HCT116 (cell line): ENCODE results near the gene DUSP28. TPM values are rescaled to one million over a fixed set of nuclear protein-coding genes. Genes with fewer than 3 reads are reported as not detected.

Source experiments
- ATAC-seq: fragments of 200-7000 bp; cut with Tn5 transposase; 2 replicates; pipeline ENCODE4 v1.9.1; 2020; ENCODE audit warnings: mild to moderate bottlenecking, moderate library complexity
- BruUV-seq: library from RNA; stranded (reverse); fragments of 400-500 nt; replicated peaks from 2 replicates; lab custom pipeline; 2021; lab: Mats Ljungman, UMichigan
- CTCF ChIA-PET: fragments of 300-600 bp; sonication (Branson Sonifier 250); formaldehyde crosslinking; loops from one replicate; lab custom pipeline; 2021; ENCODE audit warnings: antibody characterized with exemption; lab: Charles Lee
- POLR2A ChIA-PET: fragments of 300-600, 350-600 bp; sonication (Branson Sonifier 250); formaldehyde crosslinking; loops from one replicate; lab custom pipeline; 2021; ENCODE audit warnings: antibody characterized with exemption; lab: Charles Lee
- RAD21 ChIA-PET, 2 experiments: fragments of 300-600 bp; sonication (Branson Sonifier 250); formaldehyde crosslinking; loops; one replicate each; lab custom pipeline; 2023; ENCODE audit warnings: low total read pairs in 2 of 2; ENCODE audit not compliant: uncharacterized antibody in 2 of 2, unreplicated experiment in 2 of 2, low non-redundant PET in 1 of 2; lab: Charles Lee
- DNase-seq: peaks from one replicate; pipeline ENCODE4 v3.0.0-alpha.2; 2010; ENCODE audit warnings: low read depth, low spot score
- H2AFZ ChIP-seq: fragments of 200-600 bp; shearing (Covaris generic), sonication (generic); 2 replicates; pipeline ENCODE4 v1.6.1; 2017; ENCODE audit warnings: low read depth, mixed run types, mixed read lengths, antibody characterized with exemption, low read length; ENCODE audit not compliant: poor library complexity, severe bottlenecking
- H3K27ac ChIP-seq: 2 replicates; pipeline ENCODE4 v1.5.1; 2012; ENCODE audit warnings: low read depth, low read length
- H3K27me3 ChIP-seq: fragments of 200-600 bp; sonication (generic); 2 replicates; pipeline ENCODE4 v1.6.1; 2016; ENCODE audit warnings: mixed run types, low read length, mixed read lengths; ENCODE audit not compliant: insufficient read depth
- H3K36me3 ChIP-seq, 2 experiments: fragments of 200-500 bp in 1 of 2; fragments of 200-600 bp in 1 of 2; sonication (Bioruptor generic) in 1 of 2; sonication (generic) in 1 of 2; 2 replicates each; pipeline versions ENCODE4 v1.5.1 to v1.6.1; 2014 to 2016; ENCODE audit warnings: low read length in 2 of 2, inconsistent platforms in 1 of 2, mixed read lengths in 1 of 2, mixed run types in 1 of 2; ENCODE audit not compliant: insufficient read depth in 2 of 2, control insufficient read depth in 1 of 2
- H3K4me1 ChIP-seq, 2 experiments: fragments of 200-600 bp in 1 of 2; sonication (generic) in 1 of 2; 2 replicates each; pipeline versions ENCODE4 v1.5.1 to v1.6.1; 2012 to 2017; ENCODE audit warnings: low read length in 2 of 2, inconsistent platforms in 1 of 2, mild to moderate bottlenecking in 1 of 2, mixed read lengths in 1 of 2, mixed run types in 1 of 2, moderate library complexity in 1 of 2; ENCODE audit not compliant: insufficient read depth in 2 of 2, control insufficient read depth in 1 of 2
- H3K4me2 ChIP-seq: fragments of 200-600 bp; sonication (generic); 2 replicates; pipeline ENCODE4 v1.6.1; 2017; ENCODE audit warnings: mixed run types, low read length, mixed read lengths
- H3K4me3 ChIP-seq, 2 experiments: fragments of 200-600 bp in 1 of 2; sonication (generic) in 1 of 2; replicated peaks in 1 of 2; 2 replicates each; pipeline ENCODE4 v1.5.1; 2011 to 2016; ENCODE audit warnings: low read length in 2 of 2, control low read depth in 1 of 2, low read depth in 1 of 2, mild to moderate bottlenecking in 1 of 2, mixed read lengths in 1 of 2, mixed run types in 1 of 2
- H3K79me2 ChIP-seq: fragments of 200-600 bp; sonication (generic); 2 replicates; pipeline ENCODE4 v1.6.1; 2017; ENCODE audit warnings: mild to moderate bottlenecking, mixed run types, low read length, moderate library complexity, mixed read lengths; ENCODE audit not compliant: insufficient read depth
- H3K9ac ChIP-seq: fragments of 200-600 bp; sonication (generic); 2 replicates; pipeline ENCODE4 v1.6.1; 2016; ENCODE audit warnings: low read length, mixed read lengths
- H3K9me2 ChIP-seq: fragments of 200-600 bp; sonication (generic), shearing (Covaris generic); 2 replicates; pipeline ENCODE4 v1.6.1; 2017; ENCODE audit warnings: mixed run types, mild to moderate bottlenecking, moderate library complexity; ENCODE audit not compliant: insufficient read depth
- H3K9me3 ChIP-seq, 2 experiments: fragments of 200-500 bp in 1 of 2; fragments of 200-600 bp in 1 of 2; sonication (Bioruptor generic) in 1 of 2; sonication (generic) in 1 of 2; 2 replicates each; pipeline ENCODE4 v1.6.1; 2014 to 2017; ENCODE audit warnings: low read length in 2 of 2, mixed read lengths in 2 of 2, inconsistent platforms in 1 of 2, low read depth in 1 of 2, mild to moderate bottlenecking in 1 of 2, mixed run types in 1 of 2, moderate library complexity in 1 of 2; ENCODE audit not compliant: control insufficient read depth in 1 of 2, insufficient read depth in 1 of 2
- H4K20me1 ChIP-seq: fragments of 200-600 bp; sonication (generic), shearing (Covaris generic); 2 replicates; pipeline ENCODE4 v1.6.1; 2017; ENCODE audit warnings: mixed run types, mild to moderate bottlenecking, moderate library complexity; ENCODE audit not compliant: insufficient read depth
- EGR1 ChIP-seq: IDR thresholded peaks from 2 replicates; pipeline ENCODE4 v1.6.1; 2012; ENCODE audit warnings: low read depth
- SP1 ChIP-seq: IDR thresholded peaks from 2 replicates; pipeline ENCODE4 v1.6.1; 2012; ENCODE audit warnings: low read depth
- SRF ChIP-seq: IDR thresholded peaks from 2 replicates; pipeline ENCODE4 v1.6.1; 2012; ENCODE audit warnings: low read depth
- intact Hi-C: fragments of 100-400 bp; cut with micrococcal nuclease; formaldehyde crosslinking; loops from 2 replicates; pipeline ENCODE4 v1.10.0; 2022
- total RNA-seq: library from RNA; stranded (reverse); gene quantifications from one replicate; pipeline ENCODE4 v1.2.1, GENCODE V29; 2021; ENCODE audit not compliant: unreplicated experiment
- TF ChIP-seq, protein P1 (sequence below), 3 experiments: fragments of 200-600 bp in 1 of 3; sonication (generic) in 1 of 3; IDR thresholded peaks in 2 of 3; conservative IDR thresholded peaks in 1 of 3; 2 replicates each; pipeline ENCODE4 v1.5.1; 2012 to 2017; ENCODE audit warnings: low read depth in 2 of 3, low read length in 2 of 3, antibody characterized with exemption in 1 of 3, borderline replicate concordance in 1 of 3, control low read depth in 1 of 3, mild to moderate bottlenecking in 1 of 3, mixed read lengths in 1 of 3, mixed run types in 1 of 3, moderate library complexity in 1 of 3; ENCODE audit not compliant: insufficient read depth in 1 of 3
- TF ChIP-seq, protein P2 (sequence below): IDR thresholded peaks from 2 replicates; pipeline ENCODE4 v1.6.1; 2011; ENCODE audit warnings: mild to moderate bottlenecking, low read length, moderate library complexity; ENCODE audit not compliant: insufficient replicate concordance; ENCODE audit errors: extremely low read depth
- TF ChIP-seq, protein P3 (sequence below): IDR thresholded peaks from 2 replicates; pipeline ENCODE4 v1.6.1; 2012

The DUSP28 gene
- total RNA-seq, 1 experiment from 2014 or later, result 5.6 TPM

DNA sequence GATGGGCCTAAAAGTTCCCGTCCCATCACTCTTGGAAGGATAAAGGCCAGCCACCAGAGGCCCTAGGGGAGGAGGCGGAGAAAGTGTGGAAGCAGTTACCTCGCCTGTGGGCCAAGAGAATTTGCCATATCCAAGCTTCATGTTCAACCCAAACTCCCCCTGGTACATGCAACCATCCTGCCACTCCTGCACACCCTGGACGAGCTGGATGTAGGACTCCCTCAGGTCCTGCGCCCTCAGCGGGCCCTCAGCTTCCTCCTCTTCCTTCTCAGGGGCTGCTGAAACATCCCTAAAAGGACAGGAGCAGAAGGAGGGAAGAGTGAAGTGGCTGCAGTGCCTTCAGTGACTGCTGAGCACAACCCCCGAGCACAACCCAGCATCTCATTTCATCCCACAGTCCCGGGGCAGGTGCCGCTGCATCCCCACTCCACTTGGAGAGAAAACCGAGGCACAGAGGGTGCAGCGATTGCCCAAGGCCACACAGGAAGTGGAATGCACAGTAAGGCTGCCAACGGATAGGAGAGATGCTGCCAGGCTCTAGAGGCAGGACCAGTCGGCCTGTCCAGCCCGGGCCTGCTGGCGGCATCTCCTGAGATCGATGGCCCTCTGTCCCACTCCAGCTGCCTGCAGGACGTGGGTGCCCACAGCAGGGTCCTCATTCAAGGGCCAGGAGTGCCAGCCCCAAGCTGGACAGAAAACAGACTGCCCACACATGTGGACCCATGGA is 5.2 kb upstream of the DUSP28 start (continued):
- TF ChIP-seq, protein P1, sequence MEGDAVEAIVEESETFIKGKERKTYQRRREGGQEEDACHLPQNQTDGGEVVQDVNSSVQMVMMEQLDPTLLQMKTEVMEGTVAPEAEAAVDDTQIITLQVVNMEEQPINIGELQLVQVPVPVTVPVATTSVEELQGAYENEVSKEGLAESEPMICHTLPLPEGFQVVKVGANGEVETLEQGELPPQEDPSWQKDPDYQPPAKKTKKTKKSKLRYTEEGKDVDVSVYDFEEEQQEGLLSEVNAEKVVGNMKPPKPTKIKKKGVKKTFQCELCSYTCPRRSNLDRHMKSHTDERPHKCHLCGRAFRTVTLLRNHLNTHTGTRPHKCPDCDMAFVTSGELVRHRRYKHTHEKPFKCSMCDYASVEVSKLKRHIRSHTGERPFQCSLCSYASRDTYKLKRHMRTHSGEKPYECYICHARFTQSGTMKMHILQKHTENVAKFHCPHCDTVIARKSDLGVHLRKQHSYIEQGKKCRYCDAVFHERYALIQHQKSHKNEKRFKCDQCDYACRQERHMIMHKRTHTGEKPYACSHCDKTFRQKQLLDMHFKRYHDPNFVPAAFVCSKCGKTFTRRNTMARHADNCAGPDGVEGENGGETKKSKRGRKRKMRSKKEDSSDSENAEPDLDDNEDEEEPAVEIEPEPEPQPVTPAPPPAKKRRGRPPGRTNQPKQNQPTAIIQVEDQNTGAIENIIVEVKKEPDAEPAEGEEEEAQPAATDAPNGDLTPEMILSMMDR (IDR thresholded peaks at IDR 0.05 in 2 of 3, conservative IDR thresholded peaks at IDR 0.05 in 1 of 3; ENCODE audit: borderline replicate concordance in 1 of 3, insufficient read depth in 1 of 3, low read depth in 2 of 3, low read length in 2 of 3), result no peak
- TF ChIP-seq SRF (no peak), EGR1 (no peak)
- TF ChIP-seq, protein P2, sequence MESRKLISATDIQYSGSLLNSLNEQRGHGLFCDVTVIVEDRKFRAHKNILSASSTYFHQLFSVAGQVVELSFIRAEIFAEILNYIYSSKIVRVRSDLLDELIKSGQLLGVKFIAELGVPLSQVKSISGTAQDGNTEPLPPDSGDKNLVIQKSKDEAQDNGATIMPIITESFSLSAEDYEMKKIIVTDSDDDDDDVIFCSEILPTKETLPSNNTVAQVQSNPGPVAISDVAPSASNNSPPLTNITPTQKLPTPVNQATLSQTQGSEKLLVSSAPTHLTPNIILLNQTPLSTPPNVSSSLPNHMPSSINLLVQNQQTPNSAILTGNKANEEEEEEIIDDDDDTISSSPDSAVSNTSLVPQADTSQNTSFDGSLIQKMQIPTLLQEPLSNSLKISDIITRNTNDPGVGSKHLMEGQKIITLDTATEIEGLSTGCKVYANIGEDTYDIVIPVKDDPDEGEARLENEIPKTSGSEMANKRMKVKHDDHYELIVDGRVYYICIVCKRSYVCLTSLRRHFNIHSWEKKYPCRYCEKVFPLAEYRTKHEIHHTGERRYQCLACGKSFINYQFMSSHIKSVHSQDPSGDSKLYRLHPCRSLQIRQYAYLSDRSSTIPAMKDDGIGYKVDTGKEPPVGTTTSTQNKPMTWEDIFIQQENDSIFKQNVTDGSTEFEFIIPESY, result no peak
- TF ChIP-seq, all 23 proteins: peak for 0

GRCh38 chr2:240555541-240556250 is 4.5 kb upstream of the DUSP28 start:
- Histone ChIP-seq H3K9me3 (no peaks in the 10 kb centered on the region), H3K4me1 (peaks cover 8 to 18% of the 10 kb centered on the region in 2 experiments), H4K20me1 (no peaks in the 10 kb centered on the region), H3K36me3 (0 out of 4 replicates have a peak, but pooled peaks cover 0 to 2% of the 10 kb centered on the region in 2 experiments), H3K27me3 (no peaks in the 10 kb centered on the region), H3K4me3 (no peak overlapping the region), H2AFZ (no peak overlapping the region), H3K27ac (no peak overlapping the region), H3K9me2 (no peaks in the 10 kb centered on the region), H3K4me2 (no peak overlapping the region), H3K9ac (no peak overlapping the region), H3K79me2 (peaks cover 57% of the 10 kb centered on the region)
- ChIA-PET CTCF (no interaction called here), RAD21 (interaction anchor here in 1 of 2 experiments (1.5 kb wide), 1 partner anchor 10 kb away, joined by 4 read pairs; no protein-coding TSS in a partner anchor), POLR2A (no interaction called here)
- BruUV-seq, result no TSS peak
- intact Hi-C loops, result no loop called here
- DNase-seq, result no peak
- ATAC-seq, result no peak
- TF ChIP-seq, protein P2, result no peak
- TF ChIP-seq, protein P3, sequence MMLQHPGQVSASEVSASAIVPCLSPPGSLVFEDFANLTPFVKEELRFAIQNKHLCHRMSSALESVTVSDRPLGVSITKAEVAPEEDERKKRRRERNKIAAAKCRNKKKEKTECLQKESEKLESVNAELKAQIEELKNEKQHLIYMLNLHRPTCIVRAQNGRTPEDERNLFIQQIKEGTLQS, result no peak
- TF ChIP-seq, protein P1 (IDR thresholded peaks at IDR 0.05 in 2 of 3, conservative IDR thresholded peaks at IDR 0.05 in 1 of 3; ENCODE audit: borderline replicate concordance in 1 of 3, insufficient read depth in 1 of 3, low read depth in 2 of 3, low read length in 2 of 3), result no peak
- TF ChIP-seq SP1, result no peak
- no peak for TF ChIP-seq SRF
